Loucy (cell line): ENCODE data around the gene GAB1.

Experiments
- EZH2phosphoT487 ChIP-seq: fragments of 200-600 bp; IDR thresholded peaks from 2 replicates; pipeline ENCODE4 v1.6.1; 2018; ENCODE audit warnings: antibody characterized with exemption, mild to moderate bottlenecking, moderate library complexity, borderline replicate concordance
- TF ChIP-seq, protein P1 (sequence below): fragments of 200-600 bp; sonication (generic); conservative IDR thresholded peaks from 2 replicates; pipeline ENCODE4 v1.5.1; 2014; ENCODE audit warnings: mild to moderate bottlenecking, antibody characterized with exemption, low read length

DNA sequence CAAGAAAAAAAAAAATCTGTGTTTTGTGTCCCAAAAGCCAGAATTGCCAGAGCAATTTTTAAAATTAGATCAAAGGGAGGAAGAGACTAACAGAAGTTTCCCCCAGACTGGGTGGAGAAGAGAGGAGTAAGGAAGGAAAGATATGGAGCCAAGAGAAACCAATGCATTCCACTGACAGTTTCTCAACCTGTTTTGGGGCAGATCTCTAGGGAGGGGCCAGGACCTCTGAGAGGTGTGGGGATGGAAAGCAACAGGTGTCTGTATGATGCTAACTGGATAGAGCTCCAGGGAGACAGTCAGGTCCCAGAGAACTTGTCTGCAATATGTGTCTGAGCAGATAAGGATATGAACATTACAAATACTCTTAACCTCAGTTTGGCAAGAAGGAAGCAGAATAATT is 22.7 kb upstream of the GAB1 start:
- no peak for TF ChIP-seq EZH2phosphoT487
- TF ChIP-seq, protein P1, sequence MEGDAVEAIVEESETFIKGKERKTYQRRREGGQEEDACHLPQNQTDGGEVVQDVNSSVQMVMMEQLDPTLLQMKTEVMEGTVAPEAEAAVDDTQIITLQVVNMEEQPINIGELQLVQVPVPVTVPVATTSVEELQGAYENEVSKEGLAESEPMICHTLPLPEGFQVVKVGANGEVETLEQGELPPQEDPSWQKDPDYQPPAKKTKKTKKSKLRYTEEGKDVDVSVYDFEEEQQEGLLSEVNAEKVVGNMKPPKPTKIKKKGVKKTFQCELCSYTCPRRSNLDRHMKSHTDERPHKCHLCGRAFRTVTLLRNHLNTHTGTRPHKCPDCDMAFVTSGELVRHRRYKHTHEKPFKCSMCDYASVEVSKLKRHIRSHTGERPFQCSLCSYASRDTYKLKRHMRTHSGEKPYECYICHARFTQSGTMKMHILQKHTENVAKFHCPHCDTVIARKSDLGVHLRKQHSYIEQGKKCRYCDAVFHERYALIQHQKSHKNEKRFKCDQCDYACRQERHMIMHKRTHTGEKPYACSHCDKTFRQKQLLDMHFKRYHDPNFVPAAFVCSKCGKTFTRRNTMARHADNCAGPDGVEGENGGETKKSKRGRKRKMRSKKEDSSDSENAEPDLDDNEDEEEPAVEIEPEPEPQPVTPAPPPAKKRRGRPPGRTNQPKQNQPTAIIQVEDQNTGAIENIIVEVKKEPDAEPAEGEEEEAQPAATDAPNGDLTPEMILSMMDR: no peak
